HG02798 (cell line): ENCODE data around the gene CSTPP1.
"Not testable (repeated sequence)": the region's sequence is repeated elsewhere in the genome, so short reads cannot be mapped to it uniquely, and the experiment has no call there.

Source experiments
- ATAC-seq: cut with Tn5 transposase; IDR thresholded peaks from one replicate; pipeline ENCODE4 v1.9.1; 2021; ENCODE audit warnings: mild to moderate bottlenecking; ENCODE audit not compliant: unreplicated experiment, poor library complexity

The CSTPP1 gene

GRCh38 chr11:46984548-46984947 lies 48.0 kb downstream of the CSTPP1 start:
- no peak for ATAC-seq

- ATAC-seq = no peak
Measured at GRCh38 chr11:46984987-46985386, 48.4 kb downstream of the CSTPP1 start.

GRCh38 chr11:46987183-46987582 lies 50.6 kb downstream of the CSTPP1 start:
- ATAC-seq = no peak

GRCh38 chr11:46989810-46990487 lies 53.4 kb downstream of the CSTPP1 start:
- not testable (repeated sequence) for ATAC-seq

- ATAC-seq = no peak
Measured at GRCh38 chr11:46991391-46991790, 54.8 kb downstream of the CSTPP1 start.

- not testable (repeated sequence) for ATAC-seq
Measured at GRCh38 chr11:46992386-46992785, 55.8 kb downstream of the CSTPP1 start.

- ATAC-seq = not testable (repeated sequence)
Measured at GRCh38 chr11:46997796-46998195, 61.2 kb downstream of the CSTPP1 start.

- no peak for ATAC-seq
Measured at GRCh38 chr11:46999217-46999616, 62.7 kb downstream of the CSTPP1 start.

- ATAC-seq = no peak
Measured at GRCh38 chr11:47000033-47000432, 63.5 kb downstream of the CSTPP1 start.

- ATAC-seq = no peak
Measured at GRCh38 chr11:47001781-47002181, 65.2 kb downstream of the CSTPP1 start.

- ATAC-seq = no peak
Measured at GRCh38 chr11:47002390-47002789, 65.8 kb downstream of the CSTPP1 start.

- no peak for ATAC-seq
Measured at GRCh38 chr11:47003180-47003877, 66.8 kb downstream of the CSTPP1 start.

GRCh38 chr11:47004595-47005033 lies 68.1 kb downstream of the CSTPP1 start:
- ATAC-seq = no peak

- no peak for ATAC-seq
Measured at GRCh38 chr11:47005441-47005840, 68.9 kb downstream of the CSTPP1 start.

- no peak for ATAC-seq
Measured at GRCh38 chr11:47007579-47007978, 71.0 kb downstream of the CSTPP1 start.

GRCh38 chr11:47010179-47010578 lies 73.6 kb downstream of the CSTPP1 start:
- ATAC-seq = no peak

GRCh38 chr11:47014097-47014496 lies 77.5 kb downstream of the CSTPP1 start:
- no peak for ATAC-seq

- ATAC-seq = no peak
Measured at GRCh38 chr11:47018637-47019036, 82.1 kb downstream of the CSTPP1 start.

- no peak for ATAC-seq
Measured at GRCh38 chr11:47020793-47021526, 84.4 kb downstream of the CSTPP1 start.

- no peak for ATAC-seq
Measured at GRCh38 chr11:47021527-47021818, 84.9 kb downstream of the CSTPP1 start.

GRCh38 chr11:47021965-47022364 lies 85.4 kb downstream of the CSTPP1 start:
- ATAC-seq = no peak
